WTC11 (cell line): ENCODE results near the gene TNS2. TPM values are rescaled to one million over a fixed set of nuclear protein-coding genes. Genes with fewer than 3 reads are reported as not detected.

Experiments
- ATAC-seq: fragments of 200-7000 bp; cut with Tn5 transposase; 2 replicates; pipeline ENCODE4 v1.10.0; 2021; ENCODE audit warnings: mild to moderate bottlenecking, moderate library complexity
- CTCF ChIA-PET: fragments of 300-600 bp; sonication (Branson Sonifier 250); formaldehyde crosslinking; loops from one replicate; lab custom pipeline; 2021; ENCODE audit warnings: antibody characterized with exemption; lab: Charles Lee
- POLR2A ChIA-PET: fragments of 350-600 bp; sonication (Branson Sonifier 250); formaldehyde crosslinking; loops from one replicate; lab custom pipeline; 2021; ENCODE audit warnings: antibody characterized with exemption; lab: Charles Lee
- DNase-seq: peaks from one replicate; pipeline ENCODE4 v3.0.0; 2021; ENCODE audit warnings: low spot score
- H3K27ac Mint-ChIP-seq: 2 replicates; pipeline ENCODE4 v1.8.0; 2021; ENCODE audit warnings: mixed read lengths
- H3K27me3 Mint-ChIP-seq: 2 replicates; pipeline ENCODE4 v1.8.0; 2021; ENCODE audit warnings: low read depth, mild to moderate bottlenecking, moderate library complexity, mixed read lengths
- H3K36me3 Mint-ChIP-seq: 2 replicates; pipeline ENCODE4 v1.8.0; 2021; ENCODE audit warnings: mixed read lengths
- H3K4me1 Mint-ChIP-seq: 2 replicates; pipeline ENCODE4 v1.8.0; 2022; ENCODE audit warnings: mixed read lengths
- H3K4me3 Mint-ChIP-seq: 2 replicates; pipeline ENCODE4 v1.8.0; 2021; ENCODE audit warnings: mild to moderate bottlenecking, moderate library complexity, mixed read lengths
- H3K9me3 Mint-ChIP-seq: 2 replicates; pipeline ENCODE4 v1.8.0; 2021; ENCODE audit warnings: mixed read lengths
- ATF1 ChIP-seq: sonication (generic); formaldehyde crosslinking; IDR thresholded peaks from 2 replicates; pipeline ENCODE4 v1.8.1; 2023; ENCODE audit warnings: mild to moderate bottlenecking, moderate library complexity, missing genetic modification reagents
- CBFB ChIP-seq: sonication (generic); formaldehyde crosslinking; IDR thresholded peaks from 2 replicates; pipeline ENCODE4 v1.8.1; 2022; ENCODE audit warnings: mild to moderate bottlenecking, low read depth, missing genetic modification reagents
- CREB1 ChIP-seq: sonication (generic); formaldehyde crosslinking; IDR thresholded peaks from 2 replicates; pipeline ENCODE4 v1.8.0; 2023; ENCODE audit warnings: mild to moderate bottlenecking, missing genetic modification reagents
- ELF4 ChIP-seq: sonication (generic); formaldehyde crosslinking; IDR thresholded peaks from 2 replicates; pipeline ENCODE4 v1.8.1; 2022; ENCODE audit warnings: low read depth, mild to moderate bottlenecking, moderate library complexity, missing genetic modification reagents
- FOXJ3 ChIP-seq: sonication (generic); formaldehyde crosslinking; IDR thresholded peaks from 2 replicates; pipeline ENCODE4 v1.9.0; 2021; ENCODE audit warnings: missing genetic modification reagents, mild to moderate bottlenecking, borderline replicate concordance
- FOXP4 ChIP-seq: sonication (generic); formaldehyde crosslinking; IDR thresholded peaks from 2 replicates; pipeline ENCODE4 v1.8.0; 2022; ENCODE audit warnings: mild to moderate bottlenecking, missing genetic modification reagents
- GABPB1 ChIP-seq: sonication (generic); formaldehyde crosslinking; IDR thresholded peaks from 2 replicates; pipeline ENCODE4 v1.8.1; 2023; ENCODE audit warnings: mild to moderate bottlenecking, missing genetic modification reagents
- NFYB ChIP-seq: sonication (generic); formaldehyde crosslinking; conservative IDR thresholded peaks from 2 replicates; pipeline ENCODE4 v1.8.0; 2022; ENCODE audit warnings: low read depth, missing genetic modification reagents
- NR1H2 ChIP-seq: sonication (generic); formaldehyde crosslinking; IDR thresholded peaks from 2 replicates; pipeline ENCODE4 v1.9.0; 2021; ENCODE audit warnings: mild to moderate bottlenecking, moderate library complexity, missing genetic modification reagents
- NR3C1 ChIP-seq: sonication (generic); formaldehyde crosslinking; conservative IDR thresholded peaks from 2 replicates; pipeline ENCODE4 v1.8.1; 2023; ENCODE audit warnings: low read depth, mild to moderate bottlenecking, missing genetic modification reagents
- PRRX2 ChIP-seq: fragments of 250-450 bp; sonication (Bioruptor Pico); IDR thresholded peaks from 2 replicates; pipeline ENCODE4 v1.8.0; 2021; ENCODE audit warnings: mild to moderate bottlenecking
- RELA ChIP-seq: sonication (generic); formaldehyde crosslinking; IDR thresholded peaks from 2 replicates; pipeline ENCODE4 v1.8.1; 2022; ENCODE audit warnings: missing genetic modification reagents, mild to moderate bottlenecking, borderline replicate concordance
- SP1 ChIP-seq: sonication (generic); formaldehyde crosslinking; conservative IDR thresholded peaks from 2 replicates; pipeline ENCODE4 v1.8.1; 2022; ENCODE audit warnings: missing genetic modification reagents
- TEAD1 ChIP-seq: sonication (generic); formaldehyde crosslinking; IDR thresholded peaks from 2 replicates; pipeline ENCODE4 v1.8.0; 2022; ENCODE audit warnings: mild to moderate bottlenecking, missing genetic modification reagents
- ZNF121 ChIP-seq: sonication (generic); formaldehyde crosslinking; IDR thresholded peaks from 2 replicates; pipeline ENCODE4 v1.8.0; 2023; ENCODE audit warnings: missing genetic modification reagents
- ZNF138 ChIP-seq: sonication (generic); formaldehyde crosslinking; conservative IDR thresholded peaks from 2 replicates; pipeline ENCODE4 v1.8.1; 2022; ENCODE audit warnings: mild to moderate bottlenecking, moderate library complexity, missing genetic modification reagents
- ZNF232 ChIP-seq: sonication (generic); formaldehyde crosslinking; IDR thresholded peaks from 2 replicates; pipeline ENCODE4 v1.8.0; 2022; ENCODE audit warnings: mild to moderate bottlenecking, missing genetic modification reagents
- ZNF396 ChIP-seq: fragments of 250-450 bp; sonication (Bioruptor Pico); IDR thresholded peaks from 2 replicates; pipeline ENCODE4 v1.8.0; 2021; ENCODE audit warnings: mild to moderate bottlenecking, moderate library complexity, borderline replicate concordance
- ZSCAN18 ChIP-seq: fragments of 250-450 bp; sonication (Bioruptor Pico); IDR thresholded peaks from 2 replicates; pipeline ENCODE4 v2.1.2; 2022; ENCODE audit warnings: mild to moderate bottlenecking, moderate library complexity
- total RNA-seq: library from RNA; stranded (reverse); gene quantifications from 3 replicates; pipeline ENCODE4 v1.2.3, GENCODE V29; 2021
- TF ChIP-seq, protein P1 (sequence below): fragments of 250-450 bp; sonication (Bioruptor Pico); conservative IDR thresholded peaks from 2 replicates; pipeline ENCODE4 v1.9.0; 2021; ENCODE audit warnings: mild to moderate bottlenecking
- TF ChIP-seq, protein P2 (sequence below): sonication (generic); formaldehyde crosslinking; IDR thresholded peaks from 2 replicates; pipeline ENCODE4 v1.8.1; 2022; ENCODE audit warnings: low read depth, mild to moderate bottlenecking, moderate library complexity, missing genetic modification reagents, borderline replicate concordance
- TF ChIP-seq, protein P3 (sequence below): sonication (generic); formaldehyde crosslinking; IDR thresholded peaks from 2 replicates; pipeline ENCODE4 v1.8.0; 2022; ENCODE audit warnings: mild to moderate bottlenecking, missing genetic modification reagents
- TF ChIP-seq, protein P4 (sequence below): sonication (generic); formaldehyde crosslinking; IDR thresholded peaks from 2 replicates; pipeline ENCODE4 v1.8.0; 2023; ENCODE audit warnings: missing genetic modification reagents, mild to moderate bottlenecking, borderline replicate concordance
- TF ChIP-seq, protein P5 (sequence below): sonication (generic); formaldehyde crosslinking; IDR thresholded peaks from 2 replicates; pipeline ENCODE4 v1.8.0; 2023; ENCODE audit warnings: missing genetic modification reagents

The TNS2 gene
- total RNA-seq, 1 experiment from 2014 or later: 7.7 TPM

- TF ChIP-seq TEAD1 (CRISPR knock-in tag): no peak
- TF ChIP-seq GABPB1 (CRISPR knock-in tag): no peak
- no peak for TF ChIP-seq ZNF121 (CRISPR knock-in tag)
- TF ChIP-seq, protein P1, sequence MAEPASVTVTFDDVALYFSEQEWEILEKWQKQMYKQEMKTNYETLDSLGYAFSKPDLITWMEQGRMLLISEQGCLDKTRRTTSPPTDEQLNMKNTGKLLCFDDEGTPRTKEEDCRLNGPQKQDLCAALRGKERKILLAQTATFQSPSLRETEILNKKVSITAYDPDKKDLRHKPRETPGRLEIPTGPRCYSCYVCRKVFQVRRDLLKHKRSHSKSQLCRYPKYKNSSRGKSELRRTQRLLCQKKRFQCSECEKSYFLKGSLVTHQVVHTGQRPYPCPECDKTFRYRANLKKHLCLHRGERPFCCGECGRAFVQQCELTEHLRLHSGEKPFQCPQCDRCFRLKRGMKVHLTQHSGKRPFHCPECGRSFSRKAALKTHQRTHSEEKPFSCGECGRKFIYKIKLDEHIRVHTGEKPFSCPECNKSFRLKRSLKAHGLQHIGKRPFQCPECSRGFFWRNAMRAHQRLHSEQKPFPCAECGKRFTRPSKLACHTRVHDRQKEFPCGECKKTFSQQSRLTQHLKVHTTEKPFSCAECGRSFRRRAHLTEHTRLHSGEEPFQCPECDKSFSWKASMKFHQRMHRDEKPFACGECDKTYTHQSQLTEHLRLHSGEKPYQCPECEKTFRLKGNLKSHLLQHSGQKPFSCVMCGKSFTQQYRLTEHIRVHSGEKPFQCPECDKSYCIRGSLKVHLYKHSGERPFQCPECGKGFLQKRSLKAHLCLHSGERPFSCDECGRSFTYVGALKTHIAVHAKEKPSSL (CRISPR knock-in tag): no peak
- TF ChIP-seq ZNF138 (CRISPR knock-in tag): no peak
- TF ChIP-seq CBFB (CRISPR knock-in tag): no peak
- TF ChIP-seq NR1H2: no peak
- no peak for TF ChIP-seq NFYB (CRISPR knock-in tag)
- TF ChIP-seq, protein P2, sequence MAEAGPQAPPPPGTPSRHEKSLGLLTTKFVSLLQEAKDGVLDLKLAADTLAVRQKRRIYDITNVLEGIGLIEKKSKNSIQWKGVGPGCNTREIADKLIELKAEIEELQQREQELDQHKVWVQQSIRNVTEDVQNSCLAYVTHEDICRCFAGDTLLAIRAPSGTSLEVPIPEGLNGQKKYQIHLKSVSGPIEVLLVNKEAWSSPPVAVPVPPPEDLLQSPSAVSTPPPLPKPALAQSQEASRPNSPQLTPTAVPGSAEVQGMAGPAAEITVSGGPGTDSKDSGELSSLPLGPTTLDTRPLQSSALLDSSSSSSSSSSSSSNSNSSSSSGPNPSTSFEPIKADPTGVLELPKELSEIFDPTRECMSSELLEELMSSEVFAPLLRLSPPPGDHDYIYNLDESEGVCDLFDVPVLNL: no peak
- no peak for TF ChIP-seq CREB1 (CRISPR knock-in tag)
- no peak for TF ChIP-seq NR3C1 (CRISPR knock-in tag)
- no peak for TF ChIP-seq RELA (CRISPR knock-in tag)
- TF ChIP-seq ZNF232 (CRISPR knock-in tag): no peak
- TF ChIP-seq ATF1 (CRISPR knock-in tag): no peak
- no peak for TF ChIP-seq ZNF396 (CRISPR knock-in tag)
- TF ChIP-seq FOXP4 (CRISPR knock-in tag): no peak
- TF ChIP-seq, protein P3, sequence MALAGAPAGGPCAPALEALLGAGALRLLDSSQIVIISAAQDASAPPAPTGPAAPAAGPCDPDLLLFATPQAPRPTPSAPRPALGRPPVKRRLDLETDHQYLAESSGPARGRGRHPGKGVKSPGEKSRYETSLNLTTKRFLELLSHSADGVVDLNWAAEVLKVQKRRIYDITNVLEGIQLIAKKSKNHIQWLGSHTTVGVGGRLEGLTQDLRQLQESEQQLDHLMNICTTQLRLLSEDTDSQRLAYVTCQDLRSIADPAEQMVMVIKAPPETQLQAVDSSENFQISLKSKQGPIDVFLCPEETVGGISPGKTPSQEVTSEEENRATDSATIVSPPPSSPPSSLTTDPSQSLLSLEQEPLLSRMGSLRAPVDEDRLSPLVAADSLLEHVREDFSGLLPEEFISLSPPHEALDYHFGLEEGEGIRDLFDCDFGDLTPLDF: no peak
- no peak for TF ChIP-seq ELF4 (CRISPR knock-in tag)
- TF ChIP-seq PRRX2 (CRISPR knock-in tag): no peak
- no peak for ATAC-seq
- peaks cover 72% of the 10 kb centered on the region for H3K36me3 Mint-ChIP-seq
- POLR2A ChIA-PET: interaction anchor here (1.3 kb wide), 1 partner anchor 9 kb away, joined by 4 read pairs; the partner anchor contains the start of gene EIF4B
- no peak for DNase-seq
- no peaks in the 10 kb centered on the region for H3K27me3 Mint-ChIP-seq
- H3K4me3 Mint-ChIP-seq: no peak overlapping the region
- CTCF ChIA-PET: no interaction called here
- peaks cover 17% of the 10 kb centered on the region for H3K4me1 Mint-ChIP-seq
- no peak overlapping the region; the same call in 1 of the 2 replicates for H3K27ac Mint-ChIP-seq
- H3K9me3 Mint-ChIP-seq: no peaks in the 10 kb centered on the region
These were observed 35.2 kb upstream of the TNS2 start for GRCh38 chr12:53014709-53015108.

DNA sequence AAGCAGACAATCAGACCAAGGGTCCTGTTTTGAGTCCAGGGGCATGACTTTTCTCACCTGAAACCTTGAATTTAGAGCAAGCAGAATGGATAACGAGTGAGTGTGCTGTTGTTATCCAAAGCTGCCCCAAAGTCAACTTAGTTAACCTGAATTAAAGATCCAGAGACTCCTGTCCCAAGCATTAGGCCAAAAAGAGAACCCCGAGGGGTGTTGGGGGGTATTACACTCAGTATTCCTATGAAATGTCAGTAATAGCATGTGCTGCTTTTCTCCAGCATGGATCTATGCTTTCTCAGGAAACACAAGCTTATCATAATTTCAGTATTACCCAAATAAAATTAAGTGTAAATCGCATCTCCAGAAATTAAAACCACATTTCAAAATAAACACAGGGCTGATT is 24.6 kb upstream of the TNS2 start:
- ChIA-PET POLR2A (no interaction called here), CTCF (interaction anchor here (0.9 to 1.7 kb wide), 4 partner anchors 23 to 44 kb away, joined by 3 to 8 read pairs (median 5); no protein-coding TSS in a partner anchor)
- Mint-ChIP-seq H3K4me1 (no peaks in the 10 kb centered on the region), H3K27me3 (no peaks in the 10 kb centered on the region), H3K36me3 (peaks cover 85% of the 10 kb centered on the region), H3K4me3 (no peak overlapping the region), H3K27ac (no peak overlapping the region), H3K9me3 (no peaks in the 10 kb centered on the region)
- ATAC-seq (peak; percentile 50; the same call in 1 of the 2 replicates), DNase-seq (no peak)
- TF ChIP-seq ZSCAN18 (CRISPR knock-in tag): no peak
- TF ChIP-seq FOXJ3 (CRISPR knock-in tag): no peak
- TF ChIP-seq, protein P4, sequence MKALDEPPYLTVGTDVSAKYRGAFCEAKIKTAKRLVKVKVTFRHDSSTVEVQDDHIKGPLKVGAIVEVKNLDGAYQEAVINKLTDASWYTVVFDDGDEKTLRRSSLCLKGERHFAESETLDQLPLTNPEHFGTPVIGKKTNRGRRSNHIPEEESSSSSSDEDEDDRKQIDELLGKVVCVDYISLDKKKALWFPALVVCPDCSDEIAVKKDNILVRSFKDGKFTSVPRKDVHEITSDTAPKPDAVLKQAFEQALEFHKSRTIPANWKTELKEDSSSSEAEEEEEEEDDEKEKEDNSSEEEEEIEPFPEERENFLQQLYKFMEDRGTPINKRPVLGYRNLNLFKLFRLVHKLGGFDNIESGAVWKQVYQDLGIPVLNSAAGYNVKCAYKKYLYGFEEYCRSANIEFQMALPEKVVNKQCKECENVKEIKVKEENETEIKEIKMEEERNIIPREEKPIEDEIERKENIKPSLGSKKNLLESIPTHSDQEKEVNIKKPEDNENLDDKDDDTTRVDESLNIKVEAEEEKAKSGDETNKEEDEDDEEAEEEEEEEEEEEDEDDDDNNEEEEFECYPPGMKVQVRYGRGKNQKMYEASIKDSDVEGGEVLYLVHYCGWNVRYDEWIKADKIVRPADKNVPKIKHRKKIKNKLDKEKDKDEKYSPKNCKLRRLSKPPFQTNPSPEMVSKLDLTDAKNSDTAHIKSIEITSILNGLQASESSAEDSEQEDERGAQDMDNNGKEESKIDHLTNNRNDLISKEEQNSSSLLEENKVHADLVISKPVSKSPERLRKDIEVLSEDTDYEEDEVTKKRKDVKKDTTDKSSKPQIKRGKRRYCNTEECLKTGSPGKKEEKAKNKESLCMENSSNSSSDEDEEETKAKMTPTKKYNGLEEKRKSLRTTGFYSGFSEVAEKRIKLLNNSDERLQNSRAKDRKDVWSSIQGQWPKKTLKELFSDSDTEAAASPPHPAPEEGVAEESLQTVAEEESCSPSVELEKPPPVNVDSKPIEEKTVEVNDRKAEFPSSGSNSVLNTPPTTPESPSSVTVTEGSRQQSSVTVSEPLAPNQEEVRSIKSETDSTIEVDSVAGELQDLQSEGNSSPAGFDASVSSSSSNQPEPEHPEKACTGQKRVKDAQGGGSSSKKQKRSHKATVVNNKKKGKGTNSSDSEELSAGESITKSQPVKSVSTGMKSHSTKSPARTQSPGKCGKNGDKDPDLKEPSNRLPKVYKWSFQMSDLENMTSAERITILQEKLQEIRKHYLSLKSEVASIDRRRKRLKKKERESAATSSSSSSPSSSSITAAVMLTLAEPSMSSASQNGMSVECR (CRISPR knock-in tag): no peak
- TF ChIP-seq SP1: no peak
- TF ChIP-seq, protein P5, sequence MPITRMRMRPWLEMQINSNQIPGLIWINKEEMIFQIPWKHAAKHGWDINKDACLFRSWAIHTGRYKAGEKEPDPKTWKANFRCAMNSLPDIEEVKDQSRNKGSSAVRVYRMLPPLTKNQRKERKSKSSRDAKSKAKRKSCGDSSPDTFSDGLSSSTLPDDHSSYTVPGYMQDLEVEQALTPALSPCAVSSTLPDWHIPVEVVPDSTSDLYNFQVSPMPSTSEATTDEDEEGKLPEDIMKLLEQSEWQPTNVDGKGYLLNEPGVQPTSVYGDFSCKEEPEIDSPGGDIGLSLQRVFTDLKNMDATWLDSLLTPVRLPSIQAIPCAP (CRISPR knock-in tag): no peak
